Kidney (tissue), 14 donors: ENCODE measurements around the gene CWC22. TPM values are rescaled to one million over a fixed set of nuclear protein-coding genes. Genes with fewer than 3 reads are reported as not detected.

Source experiments
- DNase-seq, 5 donors: peaks; one replicate each; pipeline ENCODE4 v3.0.0-alpha.2; 2013 to 2020
- FAIRE-seq: peaks from 2 replicates; lab custom pipeline; 2012; peaks lifted over from hg19 to GRCh38; lab: Jason Lieb, UNC
- H3K27ac ChIP-seq, 2 donors: one replicate each; pipeline ENCODE4 v1.7.0; 2013; ENCODE audit warnings: low read depth in 2 of 2, low read length in 2 of 2, inconsistent platforms in 1 of 2
- H3K27me3 ChIP-seq: one replicate; pipeline ENCODE4 v1.7.1; 2013; ENCODE audit warnings: low read length, inconsistent platforms; ENCODE audit not compliant: control insufficient read depth, insufficient read depth
- H3K36me3 ChIP-seq, 3 donors: one replicate each; pipeline versions ENCODE4 v1.7.0 to v1.7.1; 2013; ENCODE audit warnings: low read length in 3 of 3, control low read depth in 1 of 3, inconsistent platforms in 1 of 3; ENCODE audit not compliant: insufficient read depth in 3 of 3, control insufficient read depth in 2 of 3
- H3K4me1 ChIP-seq, 3 donors: one replicate each; pipeline versions ENCODE4 v1.7.0 to v1.7.1; 2013; ENCODE audit warnings: low read length in 3 of 3, inconsistent platforms in 1 of 3, low read depth in 1 of 3; ENCODE audit not compliant: control insufficient read depth in 2 of 3, insufficient read depth in 2 of 3
- H3K4me3 ChIP-seq, 3 donors: one replicate each; pipeline versions ENCODE4 v1.7.0 to v1.8.1; 2013; ENCODE audit warnings: low read length in 3 of 3, control low read depth in 1 of 3, inconsistent platforms in 1 of 3
- H3K9ac ChIP-seq, 3 donors: one replicate each; pipeline versions ENCODE4 v1.7.0 to v1.7.1; 2013; ENCODE audit warnings: low read length in 3 of 3, control low read depth in 1 of 3, inconsistent platforms in 1 of 3
- H3K9me3 ChIP-seq, 3 donors: one replicate each; pipeline versions ENCODE4 v1.7.0 to v1.7.1; 2013; ENCODE audit warnings: low read length in 3 of 3, control low read depth in 1 of 3, inconsistent platforms in 1 of 3; ENCODE audit not compliant: control insufficient read depth in 2 of 3, insufficient read depth in 1 of 3
- CTCF ChIP-seq: IDR thresholded peaks from 3 replicates; pipeline ENCODE4 v1.5.1; 2012; ENCODE audit warnings: mild to moderate bottlenecking, moderate library complexity, borderline replicate concordance; ENCODE audit not compliant: insufficient read depth; ENCODE audit errors: extremely low read depth
- intact Hi-C: fragments of 100-400 bp; cut with DNase I; formaldehyde crosslinking; loops from one replicate; pipeline ENCODE4 v1.11.1; 2022
- polyA plus RNA-seq: library from polyadenylated mRNA; stranded (reverse); fragments of 350-450 nt; fragmentation: Illumina TruSeq; extraction: RNeasy Lipid Tissue Mini Kit (QIAGEN cat#74804); gene quantifications from one replicate; pipeline ENCODE4 v1.2.3, GENCODE V29; 2014; ENCODE audit warnings: low read depth, low replicate concordance; ENCODE audit not compliant: insufficient read depth
- total RNA-seq: library from RNA; stranded (reverse); fragmentation: NEBNext Ultra II Directional; extraction: Animal tissue kit (Norgen Biotek cat#: 25700); gene quantifications from one replicate; pipeline ENCODE4 v1.2.1, GENCODE V29; 2021
- donor health status: control.
- donor health status: control.
- donor health status: control.
- donor health status: control.
- donor health status: control.
- donor health status: DM: yes; HTN: yes; CAD: no.
- donor health status: Normal renal cell carcinoma (clear cell type).

Gene CWC22
- total and polyA plus RNA-seq, 2 donors from 2014 or later: 10.3 to 20.6 TPM

- Histone ChIP-seq H3K27me3 (no peaks in the 10 kb centered on the region), H3K4me1 (no peaks in the 10 kb centered on the region), H3K9me3 (no peaks in the 10 kb centered on the region), H3K36me3 (no peaks in the 10 kb centered on the region), H3K27ac (no peak overlapping the region), H3K9ac (no peak overlapping the region), H3K4me3 (no peak overlapping the region)
- FAIRE-seq (no peak), DNase-seq (no peak)
- intact Hi-C loops: no loop called here
- no peak for TF ChIP-seq CTCF
These were observed 97.0 kb downstream of the CWC22 start for GRCh38 chr2:179909845-179910734.

GRCh38 chr2:179900655-179901054, 106.4 kb downstream of the CWC22 start:
- H3K9me3 ChIP-seq: no peaks in the 10 kb centered on the region
- no peak for FAIRE-seq

GRCh38 chr2:179899666-179900065, 107.4 kb downstream of the CWC22 start:
- H3K36me3 ChIP-seq: no peaks in the 10 kb centered on the region
- no peak overlapping the region for H3K4me3 ChIP-seq
- intact Hi-C loops: no loop called here
- no peak for DNase-seq
- H3K27ac ChIP-seq: no peak overlapping the region
- H3K27me3 ChIP-seq: no peaks in the 10 kb centered on the region
- no peaks in the 10 kb centered on the region for H3K4me1 ChIP-seq
- FAIRE-seq: no peak
- H3K9ac ChIP-seq: no peak overlapping the region
- no peaks in the 10 kb centered on the region for H3K9me3 ChIP-seq
- TF ChIP-seq CTCF: no peak

More at GRCh38 chr2:179900655-179901054, 106.4 kb downstream of the CWC22 start:
- Histone ChIP-seq H3K36me3 (no peaks in the 10 kb centered on the region), H3K27ac (no peak overlapping the region), H3K4me1 (no peaks in the 10 kb centered on the region), H3K4me3 (no peak overlapping the region), H3K27me3 (no peaks in the 10 kb centered on the region), H3K9ac (no peak overlapping the region)
- DNase-seq: no peak
- intact Hi-C loops: no loop called here
- TF ChIP-seq CTCF: no peak
